Measurements from ENCODE around the gene PTPRG.

The PTPRG gene

DNA sequence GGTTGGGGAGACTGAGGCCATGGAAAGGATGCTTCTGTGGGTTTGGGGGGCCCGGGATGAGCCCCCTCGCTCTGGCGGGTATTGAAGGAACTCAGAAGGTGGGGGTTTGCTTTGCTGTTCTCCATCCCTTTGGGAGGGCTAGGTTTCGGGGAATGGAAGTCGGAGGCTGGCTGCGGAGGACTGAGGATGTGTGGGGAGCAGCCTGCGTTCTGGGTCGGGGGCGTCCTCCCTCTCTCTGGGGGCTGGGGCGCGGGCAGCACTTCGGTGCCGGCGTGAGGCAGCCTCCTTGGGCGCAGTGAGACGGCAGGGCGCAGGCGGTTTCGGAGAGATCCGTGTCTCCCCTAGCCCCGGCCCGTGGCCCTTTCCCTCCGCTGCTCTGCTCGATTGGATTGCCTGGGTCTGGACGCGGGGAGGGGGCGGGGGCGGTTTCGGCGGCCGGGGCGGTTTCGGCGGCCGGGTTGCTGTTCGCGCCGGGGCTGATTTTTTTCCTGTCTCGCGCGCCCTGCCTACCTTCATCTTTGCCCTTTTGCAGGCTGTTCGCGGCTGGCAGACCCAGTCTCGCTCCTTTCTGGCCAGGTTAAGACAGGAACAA lies 1.4 kb downstream of the PTPRG start:
- no peak for DNase-seq

DNA sequence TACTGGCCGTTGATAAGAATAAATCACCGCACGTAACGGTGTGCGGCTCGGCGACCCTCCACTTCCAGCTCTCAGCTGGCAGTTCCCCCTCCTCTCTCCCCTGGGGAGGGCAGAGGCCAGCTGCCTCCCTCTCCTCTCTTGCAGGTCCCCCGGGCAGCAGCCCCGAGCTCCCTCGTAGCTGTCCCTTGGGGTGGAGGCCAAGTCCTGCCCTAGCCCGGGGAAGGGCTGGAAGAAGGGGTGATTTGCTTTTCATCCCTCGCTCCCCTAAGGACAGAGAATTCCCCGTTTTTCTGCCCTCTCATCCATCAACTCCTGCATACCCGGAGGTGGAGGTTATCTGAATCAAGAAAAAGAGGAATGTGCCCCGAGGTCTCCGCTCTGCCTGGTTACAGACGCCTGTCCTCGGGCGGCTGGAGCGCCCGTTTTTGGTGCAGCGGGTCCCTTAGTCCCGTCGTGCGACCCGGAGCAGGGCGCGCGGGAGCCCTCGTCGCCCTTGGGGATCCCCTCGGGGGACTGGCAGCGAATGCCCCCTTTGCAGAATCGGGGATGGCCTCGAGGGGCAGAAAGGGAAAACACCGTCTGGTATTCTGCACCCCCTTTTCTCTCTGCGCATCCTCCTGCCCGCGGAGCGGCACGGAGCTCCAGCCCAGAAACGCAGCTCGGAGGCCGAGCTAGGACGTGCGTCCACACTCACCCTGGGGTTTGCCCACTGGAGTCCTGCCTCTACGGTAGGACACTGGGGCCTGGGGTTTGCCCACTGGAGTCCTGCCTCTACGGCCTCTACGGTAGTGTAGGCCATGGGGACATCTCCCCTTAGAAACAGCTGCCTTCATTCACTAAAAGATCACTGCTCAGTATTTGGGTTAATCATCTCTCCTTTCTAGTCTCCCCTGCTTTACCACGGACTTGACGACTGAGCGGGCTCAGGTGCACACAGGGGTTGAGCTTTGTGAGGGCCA lies 2.2 kb downstream of the PTPRG start:
- no peak for DNase-seq

DNA sequence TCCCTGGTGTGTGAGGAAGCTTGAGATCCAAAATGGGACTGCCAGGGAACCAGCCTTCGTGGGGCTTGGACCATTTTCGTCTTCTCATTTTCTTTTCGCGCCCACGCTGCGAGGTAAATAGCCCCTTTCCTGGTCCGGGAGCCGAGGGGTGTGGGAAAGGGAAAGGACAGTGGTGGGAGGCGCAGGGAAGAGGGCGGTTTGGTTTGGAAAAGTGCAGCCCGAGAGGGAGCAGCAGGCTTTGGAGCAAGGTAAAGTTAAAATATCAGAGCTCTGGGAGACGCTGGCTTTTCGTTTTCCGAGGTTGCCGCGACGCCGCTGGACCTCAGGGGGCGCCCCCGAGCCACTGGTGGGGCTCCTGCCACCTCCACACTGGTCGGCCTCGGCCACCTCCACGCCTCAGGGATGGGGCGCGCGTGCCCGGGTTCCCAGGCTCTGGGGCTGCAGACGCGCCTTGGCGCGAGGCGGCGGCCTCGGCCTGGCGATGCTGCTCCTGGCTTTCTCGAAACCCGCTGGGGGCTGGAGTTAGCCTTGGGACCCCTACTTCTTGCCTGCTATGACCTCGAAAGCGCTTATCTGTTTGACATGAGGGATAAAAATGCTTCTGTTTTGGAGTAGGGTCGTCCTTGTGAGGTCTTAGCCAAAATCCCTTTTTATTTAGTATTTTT lies 3.2 kb downstream of the PTPRG start:
- DNase-seq = no peak

DNA sequence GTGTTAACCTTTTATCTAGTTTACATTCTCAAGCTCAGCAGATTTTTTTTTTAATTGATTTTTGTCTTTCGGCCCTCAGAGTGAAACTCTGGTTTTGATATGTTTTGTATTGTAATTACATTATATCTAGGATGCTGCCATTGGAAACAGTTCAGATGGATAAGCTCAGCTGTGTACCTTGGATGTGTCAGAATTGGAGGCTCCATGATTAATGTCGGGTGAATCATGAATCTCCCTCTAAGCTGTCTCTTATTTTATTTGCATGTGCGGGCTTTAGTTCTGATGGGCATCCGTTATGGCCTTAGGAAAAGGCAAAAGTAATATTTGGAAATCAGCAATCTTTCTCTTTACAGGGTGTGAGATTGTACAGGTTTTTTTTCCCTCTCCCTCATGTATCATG lies 4.2 kb downstream of the PTPRG start:
- DNase-seq = no peak

DNA sequence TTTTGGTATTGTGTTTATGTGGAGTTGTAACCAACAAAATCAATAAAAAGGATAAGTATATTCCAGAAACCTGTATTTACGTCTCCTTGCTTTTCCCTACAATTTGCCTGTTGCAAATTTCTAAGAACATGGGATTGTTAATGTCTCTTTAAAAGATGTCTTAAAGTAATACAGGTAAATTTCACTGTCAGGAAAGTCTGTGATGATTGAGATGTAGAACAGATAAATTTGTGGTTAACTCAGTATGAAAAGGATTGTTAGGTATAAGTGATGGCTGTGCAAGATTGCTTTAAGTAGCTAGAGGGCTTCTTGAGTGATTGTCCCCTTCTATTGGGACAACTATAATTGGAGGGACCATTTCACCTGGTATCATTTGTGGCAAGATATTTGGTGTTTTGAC lies 6.8 kb downstream of the PTPRG start:
- no peak for DNase-seq

DNA sequence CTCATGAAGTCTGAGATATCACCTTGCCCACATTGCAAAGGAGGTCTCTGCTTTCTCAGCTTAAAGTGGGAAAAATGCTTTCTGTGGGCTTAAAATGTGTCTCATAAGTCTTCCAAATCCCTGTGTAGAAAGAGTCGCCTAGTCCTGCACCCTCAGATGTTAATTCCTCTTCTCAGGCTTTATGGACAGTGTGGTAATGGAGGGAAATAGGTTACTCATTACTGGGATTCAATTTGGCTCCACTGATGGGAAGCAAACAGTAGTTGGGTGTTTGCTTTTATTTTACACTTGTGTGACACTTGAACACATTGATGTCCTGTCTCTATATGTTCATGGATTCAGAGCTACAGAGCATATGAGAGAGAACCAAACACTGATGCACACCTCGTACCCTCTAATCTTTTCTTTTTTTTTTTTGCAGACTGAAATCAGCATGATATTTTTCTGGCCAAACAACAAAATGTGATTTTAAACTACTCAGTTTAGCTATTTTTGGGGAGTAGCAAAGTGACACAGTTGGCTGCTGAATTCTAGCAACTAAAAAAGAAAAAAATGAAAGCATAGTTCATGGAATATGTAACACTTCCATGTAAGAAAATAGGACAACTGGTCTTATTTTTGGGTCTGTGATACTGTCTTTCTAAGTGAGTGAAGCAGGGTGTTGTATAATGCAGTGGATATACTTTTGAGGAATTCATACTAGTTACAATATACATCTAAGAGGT lies 8.6 kb downstream of the PTPRG start:
- DNase-seq = no peak

DNA sequence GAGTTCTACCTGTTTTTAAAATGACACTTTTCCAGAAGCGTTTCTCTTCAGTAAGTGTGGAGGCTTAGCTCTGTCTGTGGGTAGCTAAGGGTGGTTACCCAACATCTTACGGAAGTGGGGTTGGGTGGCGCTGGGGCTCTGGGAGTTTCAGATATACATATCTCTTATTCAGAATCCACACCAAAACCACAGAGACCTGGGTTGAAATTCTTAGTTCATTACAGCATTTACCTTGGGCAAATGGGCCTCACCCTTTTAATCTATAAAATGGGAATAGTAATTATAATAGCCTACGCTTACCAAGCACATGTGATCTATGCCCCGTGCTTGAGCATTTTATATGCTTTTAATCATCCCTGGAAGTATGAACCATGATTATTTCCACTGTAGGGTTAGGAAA lies 9.4 kb downstream of the PTPRG start:
- DNase-seq = no peak

DNA sequence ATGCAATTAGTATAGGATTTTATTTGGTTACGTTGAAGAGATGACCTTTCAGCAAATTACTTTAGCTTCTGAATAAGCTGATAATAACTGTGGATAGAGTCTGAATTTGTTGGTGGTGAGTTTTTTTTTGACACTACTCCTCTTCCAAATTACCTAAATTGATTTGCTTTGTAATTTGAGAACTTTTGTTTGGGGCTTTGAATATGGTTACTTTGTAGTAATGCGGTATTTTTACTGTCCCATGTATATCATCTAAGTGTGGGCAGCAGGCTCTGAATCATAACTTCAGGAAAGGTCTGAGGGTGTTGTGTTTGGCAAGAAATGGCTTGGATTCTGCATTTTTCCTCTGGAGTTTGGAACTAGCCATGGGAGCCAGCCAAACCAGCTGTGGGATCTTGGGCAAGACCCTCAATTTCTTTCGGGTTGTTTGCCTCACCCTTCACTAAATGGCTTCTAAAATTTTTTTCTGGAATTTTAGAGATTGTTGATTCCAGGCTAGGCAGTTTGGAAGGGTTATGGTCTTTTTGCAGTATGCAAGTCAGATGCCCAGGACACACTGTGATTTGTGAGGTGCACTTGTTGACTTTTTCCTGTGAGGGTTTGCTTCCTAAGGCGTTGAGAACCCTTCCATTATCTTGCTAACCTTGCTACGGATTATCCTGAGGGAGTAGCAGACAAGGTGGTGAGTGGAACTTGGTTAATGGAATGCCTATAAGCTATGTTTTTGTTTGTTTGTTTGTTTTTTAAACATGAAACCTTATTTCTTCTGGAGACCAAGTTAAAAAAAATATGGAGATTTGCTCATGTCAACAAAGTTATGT lies 10.4 kb downstream of the PTPRG start:
- no peak for DNase-seq

DNA sequence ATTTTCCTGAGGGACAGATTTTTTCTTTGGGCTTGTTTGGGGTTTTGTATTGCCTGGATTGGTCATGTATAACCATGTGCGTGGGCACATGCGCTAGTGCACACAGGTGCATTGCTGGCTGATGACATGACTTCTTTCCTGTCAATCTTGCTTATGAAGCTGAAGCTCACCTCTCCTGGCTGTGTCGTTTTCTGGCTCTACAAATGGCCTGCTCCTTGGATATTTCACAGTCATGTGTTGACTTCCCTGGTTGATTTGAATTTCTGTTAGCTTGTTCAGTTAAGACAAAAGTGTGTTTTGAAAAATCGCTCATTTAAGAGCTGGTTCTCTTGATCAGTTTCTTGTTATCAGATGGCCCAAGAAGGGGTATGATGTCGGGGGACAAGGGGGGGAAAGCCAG lies 11.5 kb downstream of the PTPRG start:
- DNase-seq = no peak

DNA sequence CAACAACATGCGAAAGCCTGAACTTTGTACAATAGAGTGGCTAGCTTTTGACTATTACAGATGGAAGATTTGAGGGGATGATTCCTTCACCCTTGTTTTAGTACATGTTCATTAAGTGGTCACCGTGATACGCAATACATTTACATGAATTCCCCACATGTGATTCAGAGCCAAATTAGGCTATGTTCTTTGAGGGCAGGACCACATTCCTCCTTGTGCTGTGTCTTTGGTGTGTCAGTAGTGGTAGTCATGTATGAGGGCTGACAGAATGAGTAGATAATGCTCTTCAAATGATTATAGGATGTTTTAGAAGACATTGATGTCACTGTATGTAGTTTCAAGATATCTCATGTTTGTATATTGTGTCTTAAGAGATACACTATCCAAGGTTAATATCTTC lies 12.1 kb downstream of the PTPRG start:
- DNase-seq = no peak

DNA sequence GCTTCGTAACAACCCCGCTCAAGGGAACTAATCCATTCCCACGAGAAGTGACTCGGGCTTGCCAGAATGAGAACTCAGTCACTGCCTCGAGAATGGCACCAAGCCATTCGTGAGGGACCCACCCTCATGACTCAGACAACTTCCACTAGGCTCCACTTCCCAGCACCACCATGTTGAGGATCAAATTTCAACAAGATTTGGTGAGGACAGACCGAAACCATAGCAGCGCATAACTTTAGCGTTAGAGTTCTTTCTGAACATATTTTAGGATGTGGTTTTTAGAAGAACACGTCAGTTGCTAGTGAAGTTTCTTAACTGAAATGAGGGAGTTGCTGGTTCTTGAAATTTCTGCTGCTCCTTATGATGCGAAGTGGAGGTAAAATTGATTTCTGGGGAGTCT lies 13.5 kb downstream of the PTPRG start:
- DNase-seq = no peak

DNA sequence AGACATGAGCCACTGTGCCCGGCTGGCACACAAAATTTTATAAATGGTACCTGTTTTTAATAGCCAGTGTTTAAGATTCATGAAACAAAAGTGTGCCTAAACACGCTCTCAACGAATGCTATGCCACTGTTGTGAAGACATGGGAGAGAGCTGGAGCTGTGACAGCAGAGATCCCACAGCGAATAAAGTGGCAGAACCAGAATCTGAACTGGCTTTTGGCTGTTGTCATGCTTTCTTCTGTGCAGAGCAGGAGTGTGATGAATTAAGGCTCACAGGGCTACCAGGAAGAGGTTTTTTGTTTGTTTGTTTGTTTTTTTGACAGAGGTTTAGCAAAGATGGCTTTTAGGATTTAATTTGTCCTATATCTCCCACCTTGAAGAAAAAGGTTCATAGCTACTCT lies 14.5 kb downstream of the PTPRG start:
- no peak for DNase-seq

DNA sequence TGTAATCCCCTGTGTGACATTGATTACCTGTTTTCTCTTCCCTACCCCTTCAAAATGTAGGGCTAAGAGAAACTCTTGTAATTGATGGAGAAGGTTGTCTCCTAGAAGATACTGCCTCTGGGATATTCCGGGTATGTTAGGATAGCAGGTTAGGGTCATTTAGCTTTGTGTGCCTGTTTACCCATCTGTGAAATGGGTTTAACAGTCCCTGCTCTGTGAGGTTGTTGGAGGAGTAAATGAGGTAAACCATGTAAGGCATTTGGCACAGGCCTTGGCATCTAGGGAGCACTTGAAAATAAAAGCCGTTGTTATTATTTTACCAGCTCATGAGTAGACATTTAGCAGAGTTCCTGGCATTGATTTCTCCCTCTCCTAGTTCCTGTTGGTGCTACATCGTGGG lies 16.4 kb downstream of the PTPRG start:
- no peak for DNase-seq

DNA sequence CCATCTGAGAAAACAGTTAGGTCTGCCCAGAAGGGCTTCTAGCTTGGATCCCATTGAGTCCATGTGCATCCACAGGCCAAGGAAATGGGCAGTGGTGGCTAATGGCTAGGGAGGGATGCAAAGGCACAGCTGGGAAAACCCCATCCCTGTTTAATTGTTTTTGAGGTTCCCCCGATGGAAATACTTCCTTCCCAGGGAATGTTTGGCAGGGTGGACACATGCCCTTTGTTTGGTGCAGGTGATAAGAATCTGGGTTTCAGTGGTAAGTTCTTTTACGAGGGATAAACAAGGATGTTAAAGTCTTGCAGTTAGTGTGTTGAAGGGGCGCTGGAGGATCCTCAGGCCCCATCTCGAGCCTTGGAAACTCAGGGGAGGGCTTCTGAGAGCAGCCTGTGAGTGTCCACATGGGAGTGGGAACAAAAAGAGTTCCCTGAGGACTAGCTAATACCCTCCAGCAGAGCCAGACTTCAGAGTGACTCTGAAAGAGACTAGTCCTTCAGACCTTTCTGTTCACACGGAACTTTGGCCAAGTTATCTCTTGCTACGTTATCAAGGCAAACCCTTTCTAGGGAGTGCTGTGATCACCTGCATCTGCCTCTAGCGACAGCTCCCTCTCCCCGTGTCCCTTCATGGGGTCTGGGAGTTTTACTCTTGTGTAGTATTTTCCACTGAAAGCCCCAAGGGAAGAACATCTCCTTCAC lies 17.4 kb downstream of the PTPRG start:
- no peak for DNase-seq

DNA sequence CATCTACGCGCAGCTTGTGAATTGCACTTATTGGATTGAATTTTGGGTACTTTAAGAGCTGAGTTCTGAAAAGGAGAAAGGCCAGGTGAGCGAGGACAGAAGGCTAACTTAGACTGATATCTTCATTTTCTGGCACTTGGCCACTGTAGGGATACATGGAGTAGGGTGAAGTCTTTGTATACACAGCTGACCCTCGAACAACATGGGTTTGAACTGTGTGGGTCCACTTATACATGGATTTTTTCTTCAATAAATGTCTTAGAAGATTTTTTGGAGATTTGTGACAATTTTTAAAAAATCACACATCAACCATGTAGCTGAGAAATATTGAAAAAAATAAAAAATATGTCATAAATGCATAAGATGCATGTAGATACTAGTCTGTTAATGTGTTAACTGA lies 18.3 kb downstream of the PTPRG start:
- no peak for DNase-seq

DNA sequence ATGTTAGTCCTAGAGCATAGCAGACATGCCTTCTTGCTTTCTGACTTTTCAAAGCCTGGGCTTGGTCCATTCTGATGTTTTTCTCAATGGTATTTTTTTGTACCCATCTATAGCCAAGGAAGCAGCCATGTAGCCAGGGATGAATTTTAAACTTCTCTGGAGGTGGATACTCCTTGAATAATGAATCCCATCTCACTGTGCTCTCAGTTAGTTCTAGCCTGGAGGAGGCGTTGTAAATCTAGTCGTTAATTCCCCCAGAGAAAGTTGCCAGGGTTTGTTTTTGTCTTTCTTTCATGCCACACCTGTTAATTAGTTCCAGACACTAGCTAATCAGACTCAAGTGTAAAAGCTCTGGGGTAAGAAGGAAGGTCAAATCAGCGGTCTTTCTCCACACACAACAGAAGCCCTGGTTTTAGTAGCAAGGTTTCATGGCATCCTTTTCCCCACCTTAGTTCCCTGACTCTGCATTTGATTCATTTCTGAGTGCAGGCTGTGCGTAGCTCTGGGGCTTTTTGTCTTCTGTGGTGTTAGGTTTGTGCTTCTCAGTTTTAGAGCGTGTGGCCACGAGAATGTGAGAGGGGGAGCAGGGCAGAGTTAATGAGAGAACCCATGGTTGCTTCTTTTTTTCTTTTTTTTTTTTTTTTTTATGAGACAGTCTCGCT lies 19.7 kb downstream of the PTPRG start:
- DNase-seq = no peak

DNA sequence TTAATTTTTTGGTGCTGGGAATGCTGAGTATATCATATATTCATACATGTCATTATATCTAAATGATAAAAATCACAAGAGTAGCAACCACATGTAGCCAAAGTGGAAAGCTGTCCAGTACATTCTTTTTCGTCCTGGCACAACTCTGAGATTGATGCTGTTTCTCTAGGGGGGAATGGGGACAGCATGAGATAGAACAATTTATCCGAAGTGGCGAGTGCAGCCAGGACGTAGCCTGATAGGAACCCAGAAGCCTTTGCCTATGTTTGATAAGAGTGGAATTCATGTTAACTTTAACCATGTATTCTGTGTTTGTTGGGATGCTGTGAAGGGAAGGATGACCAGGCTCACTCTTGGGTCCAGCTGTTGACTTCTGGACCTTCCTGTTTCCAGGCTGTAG lies 20.9 kb downstream of the PTPRG start:
- no peak for DNase-seq

DNA sequence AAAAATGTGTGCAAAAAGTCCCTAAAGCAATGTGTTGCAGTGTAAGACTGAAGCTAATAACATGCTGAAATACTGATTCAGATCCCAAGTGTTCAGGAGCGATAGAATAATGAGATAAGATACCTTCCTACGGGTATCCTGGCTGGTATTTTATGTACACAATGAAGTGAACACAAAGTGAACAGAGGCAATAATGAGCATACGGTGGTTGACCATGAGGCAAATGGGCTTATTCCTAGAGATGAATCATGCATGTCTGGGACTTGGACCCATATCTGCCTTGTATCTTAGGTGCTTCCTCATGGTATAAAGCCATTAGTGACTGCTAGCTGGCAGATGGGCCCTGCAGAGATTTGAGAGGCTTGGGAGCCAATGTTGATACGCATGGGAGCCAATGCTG lies 21.5 kb downstream of the PTPRG start:
- no peak for DNase-seq

DNA sequence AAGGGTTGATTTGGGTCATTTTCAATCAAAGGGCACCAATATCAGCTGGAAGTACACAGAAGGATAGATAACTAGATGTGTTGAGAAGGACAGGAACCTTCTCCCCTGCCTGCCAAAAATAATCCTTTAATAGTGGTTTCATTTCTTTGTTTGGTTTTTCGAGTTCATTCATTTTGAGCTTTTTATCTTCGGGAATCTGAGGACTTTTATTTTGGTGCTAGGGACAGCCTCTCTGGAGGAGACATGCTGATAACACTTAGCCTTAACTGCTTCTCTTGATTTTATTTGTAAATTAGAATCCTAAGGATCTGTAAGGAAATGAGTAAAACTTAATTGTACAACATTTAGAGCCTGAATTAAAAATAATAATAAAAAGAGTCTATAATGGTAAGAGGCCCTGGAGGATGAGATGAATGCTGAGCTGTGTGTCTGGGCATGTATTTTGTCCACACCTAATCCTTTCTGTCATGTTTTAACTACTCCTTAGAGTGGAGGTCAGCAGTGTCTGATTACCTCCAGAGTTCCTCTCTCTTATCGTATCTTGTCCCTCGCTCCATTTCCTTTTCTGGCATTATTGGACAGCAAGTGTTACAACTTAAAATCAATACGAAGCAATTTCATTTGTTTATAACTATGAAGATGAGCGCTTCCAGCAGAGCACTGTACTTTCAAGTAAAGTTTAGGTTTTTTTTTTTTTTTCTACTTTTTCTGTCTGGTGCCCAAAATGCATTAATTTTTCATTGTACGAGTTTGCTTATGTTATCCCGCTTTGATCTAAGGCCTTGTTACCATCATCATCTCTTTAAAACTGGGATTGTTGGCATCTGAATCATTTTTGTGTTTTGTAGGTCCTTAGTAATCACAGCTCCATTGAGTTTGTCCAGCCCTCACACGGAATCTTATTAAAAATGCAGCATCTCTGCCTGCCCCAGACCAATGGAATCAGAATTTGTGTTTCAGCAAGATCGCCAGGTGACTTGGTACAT lies 22.8 kb downstream of the PTPRG start:
- DNase-seq = no peak

DNA sequence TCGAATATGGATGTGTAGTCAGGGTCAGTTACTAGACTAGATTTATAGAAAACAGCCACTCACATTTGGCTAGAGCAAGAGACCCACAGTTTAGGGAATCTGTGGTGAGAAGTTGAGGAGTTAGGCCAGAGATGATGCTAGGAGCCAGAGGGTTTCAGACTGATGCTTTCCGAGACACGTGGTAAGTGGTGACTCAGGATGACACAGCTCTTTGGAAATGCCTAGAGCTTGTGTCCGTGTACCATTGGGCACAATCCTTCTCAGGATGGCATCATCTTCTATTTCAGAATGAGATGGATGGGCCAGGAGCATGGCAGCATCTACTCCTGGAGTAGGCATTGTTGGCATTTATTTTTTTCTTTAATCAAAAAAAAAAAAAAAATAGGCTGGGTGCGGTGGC lies 28.5 kb downstream of the PTPRG start:
- no peak for DNase-seq
